HCT116 (cell line): ENCODE results near the gene EID2. TPM values are rescaled to one million over a fixed set of nuclear protein-coding genes. Genes with fewer than 3 reads are reported as not detected.

Source experiments
- ATAC-seq: fragments of 200-7000 bp; cut with Tn5 transposase; 2 replicates; pipeline ENCODE4 v1.9.1; 2020; ENCODE audit warnings: mild to moderate bottlenecking, moderate library complexity
- Bru-seq: library from RNA; stranded (reverse); fragments of 400-500 nt; gene quantifications from one replicate; lab custom pipeline; 2021; lab: Mats Ljungman, UMichigan
- BruChase-seq, 2 experiments: library from RNA; stranded (reverse); fragments of 400-500 nt; gene quantifications; one replicate each; lab custom pipeline; 2021; lab: Mats Ljungman, UMichigan
- BruUV-seq: library from RNA; stranded (reverse); fragments of 400-500 nt; replicated peaks from 2 replicates; lab custom pipeline; 2021; lab: Mats Ljungman, UMichigan
- CTCF ChIA-PET: fragments of 300-600 bp; sonication (Branson Sonifier 250); formaldehyde crosslinking; loops from one replicate; lab custom pipeline; 2021; ENCODE audit warnings: antibody characterized with exemption; lab: Charles Lee
- POLR2A ChIA-PET: fragments of 300-600, 350-600 bp; sonication (Branson Sonifier 250); formaldehyde crosslinking; loops from one replicate; lab custom pipeline; 2021; ENCODE audit warnings: antibody characterized with exemption; lab: Charles Lee
- RAD21 ChIA-PET, 2 experiments: fragments of 300-600 bp; sonication (Branson Sonifier 250); formaldehyde crosslinking; loops; one replicate each; lab custom pipeline; 2023; ENCODE audit warnings: low total read pairs in 2 of 2; ENCODE audit not compliant: uncharacterized antibody in 2 of 2, unreplicated experiment in 2 of 2, low non-redundant PET in 1 of 2; lab: Charles Lee
- DNase-seq: peaks from one replicate; pipeline ENCODE4 v3.0.0-alpha.2; 2010; ENCODE audit warnings: low read depth, low spot score
- H2AFZ ChIP-seq: fragments of 200-600 bp; shearing (Covaris generic), sonication (generic); 2 replicates; pipeline ENCODE4 v1.6.1; 2017; ENCODE audit warnings: low read depth, mixed run types, mixed read lengths, antibody characterized with exemption, low read length; ENCODE audit not compliant: poor library complexity, severe bottlenecking
- H3K27ac ChIP-seq: 2 replicates; pipeline ENCODE4 v1.5.1; 2012; ENCODE audit warnings: low read depth, low read length
- H3K27me3 ChIP-seq: fragments of 200-600 bp; sonication (generic); 2 replicates; pipeline ENCODE4 v1.6.1; 2016; ENCODE audit warnings: mixed run types, low read length, mixed read lengths; ENCODE audit not compliant: insufficient read depth
- H3K36me3 ChIP-seq, 2 experiments: fragments of 200-500 bp in 1 of 2; fragments of 200-600 bp in 1 of 2; sonication (Bioruptor generic) in 1 of 2; sonication (generic) in 1 of 2; 2 replicates each; pipeline versions ENCODE4 v1.5.1 to v1.6.1; 2014 to 2016; ENCODE audit warnings: low read length in 2 of 2, inconsistent platforms in 1 of 2, mixed read lengths in 1 of 2, mixed run types in 1 of 2; ENCODE audit not compliant: insufficient read depth in 2 of 2, control insufficient read depth in 1 of 2
- H3K4me1 ChIP-seq, 2 experiments: fragments of 200-600 bp in 1 of 2; sonication (generic) in 1 of 2; 2 replicates each; pipeline versions ENCODE4 v1.5.1 to v1.6.1; 2012 to 2017; ENCODE audit warnings: low read length in 2 of 2, inconsistent platforms in 1 of 2, mild to moderate bottlenecking in 1 of 2, mixed read lengths in 1 of 2, mixed run types in 1 of 2, moderate library complexity in 1 of 2; ENCODE audit not compliant: insufficient read depth in 2 of 2, control insufficient read depth in 1 of 2
- H3K4me2 ChIP-seq: fragments of 200-600 bp; sonication (generic); 2 replicates; pipeline ENCODE4 v1.6.1; 2017; ENCODE audit warnings: mixed run types, low read length, mixed read lengths
- H3K4me3 ChIP-seq, 2 experiments: fragments of 200-600 bp in 1 of 2; sonication (generic) in 1 of 2; replicated peaks in 1 of 2; 2 replicates each; pipeline ENCODE4 v1.5.1; 2011 to 2016; ENCODE audit warnings: low read length in 2 of 2, control low read depth in 1 of 2, low read depth in 1 of 2, mild to moderate bottlenecking in 1 of 2, mixed read lengths in 1 of 2, mixed run types in 1 of 2
- H3K79me2 ChIP-seq: fragments of 200-600 bp; sonication (generic); 2 replicates; pipeline ENCODE4 v1.6.1; 2017; ENCODE audit warnings: mild to moderate bottlenecking, mixed run types, low read length, moderate library complexity, mixed read lengths; ENCODE audit not compliant: insufficient read depth
- H3K9ac ChIP-seq: fragments of 200-600 bp; sonication (generic); 2 replicates; pipeline ENCODE4 v1.6.1; 2016; ENCODE audit warnings: low read length, mixed read lengths
- H3K9me2 ChIP-seq: fragments of 200-600 bp; sonication (generic), shearing (Covaris generic); 2 replicates; pipeline ENCODE4 v1.6.1; 2017; ENCODE audit warnings: mixed run types, mild to moderate bottlenecking, moderate library complexity; ENCODE audit not compliant: insufficient read depth
- H3K9me3 ChIP-seq, 2 experiments: fragments of 200-500 bp in 1 of 2; fragments of 200-600 bp in 1 of 2; sonication (Bioruptor generic) in 1 of 2; sonication (generic) in 1 of 2; 2 replicates each; pipeline ENCODE4 v1.6.1; 2014 to 2017; ENCODE audit warnings: low read length in 2 of 2, mixed read lengths in 2 of 2, inconsistent platforms in 1 of 2, low read depth in 1 of 2, mild to moderate bottlenecking in 1 of 2, mixed run types in 1 of 2, moderate library complexity in 1 of 2; ENCODE audit not compliant: control insufficient read depth in 1 of 2, insufficient read depth in 1 of 2
- H4K20me1 ChIP-seq: fragments of 200-600 bp; sonication (generic), shearing (Covaris generic); 2 replicates; pipeline ENCODE4 v1.6.1; 2017; ENCODE audit warnings: mixed run types, mild to moderate bottlenecking, moderate library complexity; ENCODE audit not compliant: insufficient read depth
- CBX3 ChIP-seq: IDR thresholded peaks from 2 replicates; pipeline ENCODE4 v1.6.1; 2012; ENCODE audit warnings: low read depth
- CEBPB ChIP-seq: IDR thresholded peaks from 2 replicates; pipeline ENCODE4 v1.6.1; 2012; ENCODE audit warnings: low read depth
- EGR1 ChIP-seq: IDR thresholded peaks from 2 replicates; pipeline ENCODE4 v1.6.1; 2012; ENCODE audit warnings: low read depth
- ELF1 ChIP-seq: IDR thresholded peaks from 2 replicates; pipeline ENCODE4 v1.6.1; 2012; ENCODE audit warnings: low read depth, borderline replicate concordance
- EZH2 ChIP-seq: fragments of 200-600 bp; sonication (generic); IDR thresholded peaks from 2 replicates; pipeline ENCODE4 v1.6.1; 2017; ENCODE audit warnings: antibody characterized with exemption, mixed run types
- FOSL1 ChIP-seq: IDR thresholded peaks from 2 replicates; pipeline ENCODE4 v1.6.1; 2012; ENCODE audit warnings: low read depth
- POLR2AphosphoS5 ChIP-seq: IDR thresholded peaks from 2 replicates; pipeline ENCODE4 v1.6.1; 2011; ENCODE audit warnings: mild to moderate bottlenecking, low read depth, low read length, moderate library complexity
- RAD21 ChIP-seq: IDR thresholded peaks from 2 replicates; pipeline ENCODE4 v1.6.1; 2012; ENCODE audit warnings: low read depth, mild to moderate bottlenecking
- SIN3A ChIP-seq: IDR thresholded peaks from 2 replicates; pipeline ENCODE4 v1.6.1; 2012; ENCODE audit warnings: low read depth
- SP1 ChIP-seq: IDR thresholded peaks from 2 replicates; pipeline ENCODE4 v1.6.1; 2012; ENCODE audit warnings: low read depth
- SRF ChIP-seq: IDR thresholded peaks from 2 replicates; pipeline ENCODE4 v1.6.1; 2012; ENCODE audit warnings: low read depth
- TCF7L2 ChIP-seq: IDR thresholded peaks from 2 replicates; pipeline ENCODE4 v1.7.0; 2011; ENCODE audit warnings: borderline replicate concordance, inconsistent platforms; ENCODE audit not compliant: insufficient read depth, insufficient read length; ENCODE audit errors: extremely low read depth
- YY1 ChIP-seq: IDR thresholded peaks from 2 replicates; pipeline ENCODE4 v1.6.1; 2011; ENCODE audit warnings: low read length, low read depth, moderate library complexity, mild to moderate bottlenecking; ENCODE audit not compliant: insufficient replicate concordance; ENCODE audit errors: extremely low read depth
- ZFX ChIP-seq: fragments of 450-650 bp; IDR thresholded peaks from 2 replicates; pipeline ENCODE4 v1.6.1; 2017
- ZNF274 ChIP-seq: fragments of 200-500 bp; sonication (Bioruptor generic); IDR thresholded peaks from 2 replicates; pipeline ENCODE4 v1.6.1; 2014; ENCODE audit warnings: mild to moderate bottlenecking, low read depth, low read length, inconsistent platforms
- intact Hi-C: fragments of 100-400 bp; cut with micrococcal nuclease; formaldehyde crosslinking; loops from 2 replicates; pipeline ENCODE4 v1.10.0; 2022
- long read RNA-seq: library from polyadenylated mRNA; unstranded; transcript quantifications from one replicate; pipeline ENCODE4 v2.0.0, GENCODE V29; 2021; ENCODE audit not compliant: unreplicated experiment
- polyA plus RNA-seq: library from polyadenylated mRNA; unstranded; fragments of >200 nt; gene quantifications from 2 replicates; pipeline ENCODE4 v1.2.1, GENCODE V29; 2012; ENCODE audit warnings: missing spikeins
- total RNA-seq: library from RNA; stranded (reverse); gene quantifications from one replicate; pipeline ENCODE4 v1.2.1, GENCODE V29; 2021; ENCODE audit not compliant: unreplicated experiment
- TF ChIP-seq, protein P1 (sequence below): IDR thresholded peaks from 2 replicates; pipeline ENCODE4 v1.6.1; 2012; ENCODE audit warnings: low read depth
- TF ChIP-seq, protein P2 (sequence below): IDR thresholded peaks from 2 replicates; pipeline ENCODE4 v1.6.1; 2012
- TF ChIP-seq, protein P3 (sequence below): IDR thresholded peaks from 2 replicates; pipeline ENCODE4 v1.6.1; 2011; ENCODE audit warnings: mild to moderate bottlenecking, low read length, moderate library complexity; ENCODE audit not compliant: insufficient replicate concordance; ENCODE audit errors: extremely low read depth

EID2 gene, protein sequence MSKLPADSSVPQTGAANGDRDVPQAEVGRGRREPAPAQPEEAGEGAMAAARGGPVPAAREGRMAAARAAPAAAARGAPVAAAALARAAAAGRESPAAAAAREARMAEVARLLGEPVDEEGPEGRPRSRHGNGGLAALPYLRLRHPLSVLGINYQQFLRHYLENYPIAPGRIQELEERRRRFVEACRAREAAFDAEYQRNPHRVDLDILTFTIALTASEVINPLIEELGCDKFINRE
- total RNA-seq (11.7 TPM), Bru-seq, nascent RNA (percentile 75 among the genes with signal in this experiment), BruChase-seq, experiment 1, labeled RNA remaining after a 6-hour chase (percentile 81 among the genes with signal in this experiment), BruChase-seq, experiment 2, labeled RNA remaining after a 2-hour chase (percentile 94 among the genes with signal in this experiment)
- 6.2 and 7.0 TPM in 2 replicates for polyA plus RNA-seq
- long read RNA-seq, transcript EID2-201 (1 exons, 1,629 nt), result major isoform, 23 of 23 reads
- long read RNA-seq, partial matches to known transcripts, result 0 of 23 reads
- long read RNA-seq, other reads (novel, unspliced or antisense), result 0 of 23 reads

DNA sequence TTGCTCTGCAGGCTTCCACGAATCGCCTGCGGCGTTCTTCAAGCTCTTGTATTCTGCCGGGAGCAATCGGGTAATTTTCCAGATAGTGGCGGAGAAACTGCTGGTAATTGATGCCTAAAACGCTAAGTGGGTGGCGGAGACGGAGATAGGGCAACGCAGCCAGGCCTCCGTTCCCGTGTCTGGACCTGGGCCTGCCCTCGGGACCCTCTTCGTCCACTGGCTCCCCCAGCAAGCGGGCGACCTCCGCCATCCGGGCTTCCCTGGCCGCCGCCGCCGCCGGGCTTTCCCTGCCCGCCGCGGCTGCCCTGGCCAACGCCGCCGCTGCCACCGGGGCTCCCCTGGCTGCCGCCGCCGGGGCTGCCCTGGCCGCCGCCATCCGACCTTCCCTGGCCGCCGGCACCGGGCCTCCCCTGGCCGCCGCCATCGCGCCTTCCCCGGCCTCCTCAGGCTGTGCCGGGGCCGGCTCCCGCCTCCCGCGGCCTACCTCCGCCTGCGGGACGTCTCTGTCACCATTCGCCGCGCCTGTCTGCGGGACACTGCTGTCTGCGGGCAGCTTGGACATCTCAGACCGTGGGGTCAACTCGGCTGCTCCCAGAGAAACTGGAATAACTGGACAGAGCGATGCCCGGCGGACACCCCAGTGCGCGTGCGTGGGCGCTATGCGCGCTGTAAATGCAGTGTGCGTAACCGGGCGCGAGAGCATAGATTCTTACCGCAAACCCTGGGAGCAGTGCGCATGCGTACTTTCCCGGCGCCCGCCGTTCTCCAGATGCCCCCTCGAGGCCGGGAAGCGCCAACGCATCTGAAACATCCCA lies at the start of gene EID2:
Gene EID2 (minus strand): TSS at position 644 of the 815 bp plus-strand sequence. CDS start 82 bp downstream, at position 562.
- BruUV-seq, result no TSS peak
- H3K4me3 ChIP-seq, result peak within 1 kb of the TSS; percentile 78 to 82
- ChIA-PET CTCF (interaction anchor here (0.9 to 1.9 kb wide), 4 partner anchors 9 to 133 kb away, joined by 3 to 9 read pairs (median 4); no protein-coding TSS in a partner anchor), RAD21 (no interaction called here), POLR2A (interaction anchor here (1.6 kb wide), 1 partner anchor 104 kb away, joined by 5 read pairs; the partner anchor contains the start of gene RPS16)
- peak within 1 kb of the TSS; percentile 99 for H2AFZ ChIP-seq
- H3K27ac ChIP-seq, result peak within 1 kb of the TSS; percentile 86
- intact Hi-C loops, result loop anchor here (2.0 to 10.0 kb wide), 2 partner anchors 99 to 325 kb away; no protein-coding TSS in a partner anchor
- no peaks in the 10 kb centered on the region for H3K27me3 ChIP-seq
- peaks cover 11 to 19% of the 10 kb centered on the region in 2 experiments for H3K4me1 ChIP-seq
- H3K79me2 ChIP-seq, result peaks cover 16% of the 10 kb centered on the region
- H4K20me1 ChIP-seq, result no peaks in the 10 kb centered on the region
- no peaks in the 10 kb centered on the region for H3K36me3 ChIP-seq
- H3K9me3 ChIP-seq, result no peaks in the 10 kb centered on the region
- H3K4me2 ChIP-seq, result peak within 1 kb of the TSS; percentile 93
- ATAC-seq (peak; percentile 96), DNase-seq (peak; percentile 84)
- H3K9ac ChIP-seq, result peak within 1 kb of the TSS; percentile 71
- no peaks in the 10 kb centered on the region for H3K9me2 ChIP-seq
- TF ChIP-seq ZFX (peak; percentile 95), SP1 (no peak), CBX3 (no peak), TCF7L2 (peak; percentile 5), FOSL1 (no peak), EGR1 (peak; percentile 92), RAD21 (peak; percentile 65), CEBPB (no peak), ELF1 (no peak), POLR2AphosphoS5 (peak; percentile 88), SRF (no peak), EZH2 (no peak), YY1 (no peak), ZNF274 (no peak), SIN3A (no peak)
- TF ChIP-seq, protein P1, sequence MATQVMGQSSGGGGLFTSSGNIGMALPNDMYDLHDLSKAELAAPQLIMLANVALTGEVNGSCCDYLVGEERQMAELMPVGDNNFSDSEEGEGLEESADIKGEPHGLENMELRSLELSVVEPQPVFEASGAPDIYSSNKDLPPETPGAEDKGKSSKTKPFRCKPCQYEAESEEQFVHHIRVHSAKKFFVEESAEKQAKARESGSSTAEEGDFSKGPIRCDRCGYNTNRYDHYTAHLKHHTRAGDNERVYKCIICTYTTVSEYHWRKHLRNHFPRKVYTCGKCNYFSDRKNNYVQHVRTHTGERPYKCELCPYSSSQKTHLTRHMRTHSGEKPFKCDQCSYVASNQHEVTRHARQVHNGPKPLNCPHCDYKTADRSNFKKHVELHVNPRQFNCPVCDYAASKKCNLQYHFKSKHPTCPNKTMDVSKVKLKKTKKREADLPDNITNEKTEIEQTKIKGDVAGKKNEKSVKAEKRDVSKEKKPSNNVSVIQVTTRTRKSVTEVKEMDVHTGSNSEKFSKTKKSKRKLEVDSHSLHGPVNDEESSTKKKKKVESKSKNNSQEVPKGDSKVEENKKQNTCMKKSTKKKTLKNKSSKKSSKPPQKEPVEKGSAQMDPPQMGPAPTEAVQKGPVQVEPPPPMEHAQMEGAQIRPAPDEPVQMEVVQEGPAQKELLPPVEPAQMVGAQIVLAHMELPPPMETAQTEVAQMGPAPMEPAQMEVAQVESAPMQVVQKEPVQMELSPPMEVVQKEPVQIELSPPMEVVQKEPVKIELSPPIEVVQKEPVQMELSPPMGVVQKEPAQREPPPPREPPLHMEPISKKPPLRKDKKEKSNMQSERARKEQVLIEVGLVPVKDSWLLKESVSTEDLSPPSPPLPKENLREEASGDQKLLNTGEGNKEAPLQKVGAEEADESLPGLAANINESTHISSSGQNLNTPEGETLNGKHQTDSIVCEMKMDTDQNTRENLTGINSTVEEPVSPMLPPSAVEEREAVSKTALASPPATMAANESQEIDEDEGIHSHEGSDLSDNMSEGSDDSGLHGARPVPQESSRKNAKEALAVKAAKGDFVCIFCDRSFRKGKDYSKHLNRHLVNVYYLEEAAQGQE, result no peak
- TF ChIP-seq, protein P2, sequence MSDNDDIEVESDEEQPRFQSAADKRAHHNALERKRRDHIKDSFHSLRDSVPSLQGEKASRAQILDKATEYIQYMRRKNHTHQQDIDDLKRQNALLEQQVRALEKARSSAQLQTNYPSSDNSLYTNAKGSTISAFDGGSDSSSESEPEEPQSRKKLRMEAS, result no peak
- TF ChIP-seq, protein P3, sequence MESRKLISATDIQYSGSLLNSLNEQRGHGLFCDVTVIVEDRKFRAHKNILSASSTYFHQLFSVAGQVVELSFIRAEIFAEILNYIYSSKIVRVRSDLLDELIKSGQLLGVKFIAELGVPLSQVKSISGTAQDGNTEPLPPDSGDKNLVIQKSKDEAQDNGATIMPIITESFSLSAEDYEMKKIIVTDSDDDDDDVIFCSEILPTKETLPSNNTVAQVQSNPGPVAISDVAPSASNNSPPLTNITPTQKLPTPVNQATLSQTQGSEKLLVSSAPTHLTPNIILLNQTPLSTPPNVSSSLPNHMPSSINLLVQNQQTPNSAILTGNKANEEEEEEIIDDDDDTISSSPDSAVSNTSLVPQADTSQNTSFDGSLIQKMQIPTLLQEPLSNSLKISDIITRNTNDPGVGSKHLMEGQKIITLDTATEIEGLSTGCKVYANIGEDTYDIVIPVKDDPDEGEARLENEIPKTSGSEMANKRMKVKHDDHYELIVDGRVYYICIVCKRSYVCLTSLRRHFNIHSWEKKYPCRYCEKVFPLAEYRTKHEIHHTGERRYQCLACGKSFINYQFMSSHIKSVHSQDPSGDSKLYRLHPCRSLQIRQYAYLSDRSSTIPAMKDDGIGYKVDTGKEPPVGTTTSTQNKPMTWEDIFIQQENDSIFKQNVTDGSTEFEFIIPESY, result no peak
